ENCODE measurements around the gene STUB1.
A peak's percentile ranks its signal among the peaks of the same experiment; 100 is the strongest.
"Not testable (repeated sequence)": the region's sequence is repeated elsewhere in the genome, so short reads cannot be mapped to it uniquely, and the experiment has no call there.

Gene STUB1

DNA sequence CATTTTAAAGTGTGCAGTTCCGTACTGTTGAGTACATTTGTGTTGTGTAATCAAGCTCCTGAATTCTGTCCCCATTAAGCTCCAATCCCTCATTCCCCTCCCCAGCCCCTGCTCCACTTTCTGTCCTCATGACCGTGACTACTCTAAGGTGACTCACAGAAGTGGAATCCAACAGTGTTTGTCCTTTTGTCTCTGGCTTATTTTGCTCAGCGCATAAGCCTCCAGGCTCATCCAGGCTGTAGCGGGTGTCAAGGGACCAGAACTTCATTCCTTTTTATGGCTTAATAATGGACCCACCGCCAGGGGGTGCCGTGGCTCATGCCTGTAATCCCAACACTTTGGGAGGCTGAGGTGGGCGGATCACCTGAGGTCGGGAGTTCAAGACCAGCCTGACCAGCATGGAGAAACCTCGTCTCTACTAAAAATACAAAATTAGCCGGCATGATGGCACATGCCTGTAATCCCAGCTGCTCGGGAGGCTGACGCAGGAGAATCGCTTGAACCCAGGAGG, 32.6 kb downstream of the STUB1 start:
- not testable (repeated sequence) for DNase-seq (ENCODE audit: low read depth)

DNA sequence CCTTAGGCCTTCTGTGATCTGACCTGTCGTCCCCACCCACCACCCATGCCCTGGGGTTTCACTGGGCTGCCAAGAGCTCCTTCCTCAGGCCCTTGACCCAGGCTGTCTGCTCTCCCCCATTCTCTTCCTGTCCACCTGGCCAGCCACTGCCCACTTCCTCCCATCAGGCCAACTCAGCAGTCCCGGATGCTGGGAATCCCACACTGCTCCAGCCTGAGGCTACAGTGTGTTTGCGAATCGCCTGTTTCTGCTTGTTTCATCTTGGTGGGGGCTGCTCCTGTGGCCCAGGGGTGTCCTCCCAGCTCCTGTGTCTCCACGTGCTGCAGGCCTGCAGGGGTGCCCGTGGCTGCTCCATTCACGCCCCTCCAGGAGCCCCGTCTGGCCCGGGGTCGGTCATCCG, 33.9 kb downstream of the STUB1 start:
- no peak for DNase-seq (ENCODE audit: low read depth)

DNA sequence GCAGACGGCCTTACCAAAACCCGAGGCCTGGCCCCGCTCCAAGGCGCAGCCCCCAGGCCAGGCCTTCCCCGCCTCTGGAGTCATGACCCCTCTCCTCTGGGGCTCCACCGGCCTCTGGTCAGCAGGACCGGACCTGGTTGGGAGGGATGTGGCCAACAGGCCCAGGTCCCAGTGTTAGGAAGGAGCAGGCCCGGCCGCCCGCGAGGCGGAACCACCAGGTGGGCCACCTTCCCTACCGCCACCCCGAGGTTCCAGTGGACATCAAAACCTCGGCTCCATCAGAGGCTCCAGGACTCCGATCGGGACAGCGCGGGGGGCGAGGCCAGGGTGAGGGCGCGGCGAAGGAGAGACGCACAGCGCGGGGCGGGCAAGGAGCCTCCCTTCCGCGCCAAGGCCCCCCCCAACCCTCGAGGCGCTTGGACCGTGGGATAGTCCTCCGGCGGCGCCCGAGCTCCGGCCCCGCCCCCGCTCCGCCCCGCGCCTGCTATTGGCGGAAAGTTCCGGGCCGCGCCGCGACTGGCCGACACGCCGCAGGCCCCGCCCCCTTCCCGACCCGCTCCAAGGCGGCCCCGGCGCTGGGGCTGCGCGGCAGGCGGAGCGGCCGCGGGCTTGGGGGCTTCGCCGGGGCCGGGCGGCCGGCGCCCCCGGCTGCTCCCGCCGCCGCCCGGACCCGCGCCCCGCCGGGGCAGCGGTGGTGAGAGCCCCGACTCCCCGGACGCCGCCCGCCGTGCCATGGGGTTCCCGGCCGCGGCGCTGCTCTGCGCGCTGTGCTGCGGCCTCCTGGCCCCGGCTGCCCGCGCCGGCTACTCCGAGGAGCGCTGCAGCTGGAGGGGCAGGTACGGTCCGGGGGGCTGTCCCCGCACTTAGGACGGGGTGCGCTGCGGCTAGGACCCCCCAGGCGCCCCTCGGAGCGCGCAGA, 34.6 kb downstream of the STUB1 start, which contains the start of gene METRN:
Gene METRN (plus strand): TSS at position 561 of the 919 bp plus-strand sequence. CDS start 172 bp downstream, at position 733.
- DNase-seq (ENCODE audit: low read depth): peak; percentile 83

DNA sequence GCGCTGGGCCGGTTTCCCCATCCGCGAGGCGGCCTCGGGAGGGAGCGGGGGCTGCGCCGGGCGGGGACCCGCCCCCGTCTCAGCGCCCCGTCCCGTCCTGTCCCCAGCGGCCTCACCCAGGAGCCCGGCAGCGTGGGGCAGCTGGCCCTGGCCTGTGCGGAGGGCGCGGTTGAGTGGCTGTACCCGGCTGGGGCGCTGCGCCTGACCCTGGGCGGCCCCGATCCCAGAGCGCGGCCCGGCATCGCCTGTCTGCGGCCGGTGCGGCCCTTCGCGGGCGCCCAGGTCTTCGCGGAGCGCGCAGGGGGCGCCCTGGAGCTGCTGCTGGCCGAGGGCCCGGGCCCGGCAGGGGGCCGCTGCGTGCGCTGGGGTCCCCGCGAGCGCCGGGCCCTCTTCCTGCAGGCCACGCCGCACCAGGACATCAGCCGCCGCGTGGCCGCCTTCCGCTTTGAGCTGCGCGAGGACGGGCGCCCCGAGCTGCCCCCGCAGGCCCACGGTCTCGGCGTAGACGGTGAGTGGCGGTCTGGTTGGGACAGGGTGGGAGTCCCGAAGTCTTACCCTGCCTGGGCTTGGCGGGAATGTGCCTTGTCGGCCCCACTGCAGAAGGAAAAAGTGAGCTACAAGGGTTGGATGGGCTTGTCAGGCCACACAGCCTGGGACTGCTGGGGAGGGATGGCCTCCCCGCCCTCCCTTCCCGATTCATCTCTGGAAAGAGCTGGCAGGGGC, 35.4 kb downstream of the STUB1 start:
- DNase-seq (ENCODE audit: low read depth): no peak

DNA sequence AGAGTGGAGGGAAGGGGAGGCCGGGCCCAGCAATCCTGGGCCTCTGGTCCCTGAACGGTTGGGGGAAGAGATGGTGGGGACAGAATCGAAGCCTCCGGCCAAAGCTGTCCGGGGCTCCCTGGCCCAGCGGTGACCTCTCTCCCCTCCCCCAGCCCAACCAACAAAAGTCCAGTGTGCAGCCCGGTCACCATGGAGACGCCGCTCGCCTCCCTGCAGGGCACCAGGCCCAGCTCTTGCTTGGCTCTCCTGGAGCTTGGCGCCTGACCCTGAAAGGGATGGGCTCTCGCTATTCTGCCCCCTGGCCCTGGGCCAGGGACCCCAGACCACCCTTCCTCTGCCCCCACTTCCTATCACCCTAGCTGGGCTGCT, 36.0 kb downstream of the STUB1 start:
- no peak for DNase-seq (ENCODE audit: low read depth)

DNA sequence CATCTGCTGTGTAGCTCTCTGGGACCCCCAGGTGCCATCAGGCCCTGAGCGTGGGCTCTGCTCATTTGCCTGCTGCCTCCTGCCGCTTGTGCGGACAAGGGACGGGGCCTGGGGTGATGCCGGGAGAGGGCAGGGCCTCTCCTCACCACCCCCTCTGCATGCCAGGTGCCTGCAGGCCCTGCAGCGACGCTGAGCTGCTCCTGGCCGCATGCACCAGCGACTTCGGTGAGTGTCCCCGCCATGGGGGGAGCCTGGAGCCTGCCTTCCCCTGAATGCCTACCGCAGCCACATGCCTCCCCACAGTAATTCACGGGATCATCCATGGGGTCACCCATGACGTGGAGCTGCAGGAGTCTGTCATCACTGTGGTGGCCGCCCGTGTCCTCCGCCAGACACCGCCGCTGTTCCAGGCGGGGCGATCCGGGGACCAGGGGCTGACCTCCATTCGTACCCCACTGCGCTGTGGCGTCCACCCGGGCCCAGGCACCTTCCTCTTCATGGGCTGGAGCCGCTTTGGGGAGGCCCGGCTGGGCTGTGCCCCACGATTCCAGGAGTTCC, 36.6 kb downstream of the STUB1 start:
- no peak for DNase-seq (ENCODE audit: low read depth)

DNA sequence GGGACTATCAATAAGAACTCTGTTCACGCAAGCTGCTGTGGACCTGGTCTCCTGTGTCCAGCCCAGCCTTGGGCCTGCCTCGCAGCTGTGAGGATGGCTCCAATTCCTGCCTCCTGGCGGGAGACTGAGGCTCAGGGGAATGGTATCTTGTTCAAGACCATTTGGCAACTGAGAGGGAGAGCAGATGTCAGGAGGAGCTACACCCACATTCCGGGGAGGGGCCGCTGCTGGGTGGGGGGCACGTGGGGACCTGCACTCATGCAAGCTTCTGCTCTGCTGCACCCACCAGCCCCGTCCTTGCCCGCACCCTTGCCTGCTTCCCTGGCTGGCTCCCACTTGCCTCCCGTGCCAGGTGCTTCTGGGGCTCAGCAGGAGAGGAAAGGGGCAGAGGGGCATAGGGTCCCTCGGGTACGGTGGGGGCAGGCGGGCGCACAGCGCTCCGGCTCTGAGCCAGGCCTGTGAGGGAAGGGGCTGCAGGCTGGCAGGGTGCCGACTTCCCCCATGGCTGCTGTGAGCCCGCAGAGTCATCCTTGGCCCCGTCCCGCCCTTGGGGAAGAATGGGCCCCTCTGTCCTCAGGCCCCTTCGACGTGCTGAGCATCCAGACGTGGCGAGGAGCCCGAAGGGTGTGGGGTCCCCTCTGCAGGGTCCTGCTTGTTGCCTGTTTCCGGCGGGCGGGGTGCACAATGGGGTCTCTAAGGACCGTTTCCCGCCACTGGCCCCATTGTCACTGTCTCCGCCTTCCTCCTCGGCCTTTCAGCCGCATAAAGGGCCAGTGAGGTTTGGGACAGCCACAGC, 37.4 kb downstream of the STUB1 start:
- DNase-seq (ENCODE audit: low read depth): no peak

DNA sequence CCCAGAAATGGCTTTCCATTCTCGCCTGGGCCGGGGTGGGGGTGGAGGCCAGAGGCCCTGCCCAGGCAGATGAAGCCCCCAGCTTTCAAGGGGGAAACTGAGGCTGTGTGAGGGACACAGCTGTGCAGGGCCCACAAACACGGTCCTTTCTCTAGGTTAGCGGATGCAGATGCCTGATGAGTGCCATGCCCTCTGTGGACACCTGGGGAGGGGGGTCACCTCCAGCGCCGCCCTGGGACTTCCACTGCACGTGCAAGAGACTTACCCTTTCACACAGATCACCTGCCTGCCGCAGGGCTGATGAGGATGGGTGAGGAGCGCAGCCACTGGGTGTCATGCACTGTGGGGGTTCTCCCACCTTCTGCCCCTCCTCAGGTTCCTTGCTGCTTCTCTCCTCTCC, 38.2 kb downstream of the STUB1 start:
- DNase-seq (ENCODE audit: low read depth): no peak

DNA sequence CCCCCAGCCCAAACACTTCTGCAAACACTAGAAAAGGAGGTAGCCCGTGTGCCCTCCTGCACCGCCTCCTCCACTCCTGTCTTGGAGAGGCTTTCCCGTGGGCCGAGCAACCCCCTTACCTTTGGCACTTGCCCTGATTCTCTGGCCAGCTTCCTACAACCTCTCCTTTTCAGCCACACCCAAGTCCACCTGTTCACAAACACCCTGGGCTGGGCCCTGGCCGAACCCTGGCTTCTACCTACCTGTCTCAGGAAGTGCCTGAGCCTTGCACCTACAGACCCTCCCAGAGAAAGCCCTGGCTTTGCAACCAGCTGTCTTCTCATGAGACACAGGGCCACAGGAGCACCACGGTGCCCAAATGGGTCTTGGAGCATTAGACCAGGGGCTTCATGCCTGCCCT, 38.7 kb downstream of the STUB1 start:
- no peak for DNase-seq (ENCODE audit: low read depth)

DNA sequence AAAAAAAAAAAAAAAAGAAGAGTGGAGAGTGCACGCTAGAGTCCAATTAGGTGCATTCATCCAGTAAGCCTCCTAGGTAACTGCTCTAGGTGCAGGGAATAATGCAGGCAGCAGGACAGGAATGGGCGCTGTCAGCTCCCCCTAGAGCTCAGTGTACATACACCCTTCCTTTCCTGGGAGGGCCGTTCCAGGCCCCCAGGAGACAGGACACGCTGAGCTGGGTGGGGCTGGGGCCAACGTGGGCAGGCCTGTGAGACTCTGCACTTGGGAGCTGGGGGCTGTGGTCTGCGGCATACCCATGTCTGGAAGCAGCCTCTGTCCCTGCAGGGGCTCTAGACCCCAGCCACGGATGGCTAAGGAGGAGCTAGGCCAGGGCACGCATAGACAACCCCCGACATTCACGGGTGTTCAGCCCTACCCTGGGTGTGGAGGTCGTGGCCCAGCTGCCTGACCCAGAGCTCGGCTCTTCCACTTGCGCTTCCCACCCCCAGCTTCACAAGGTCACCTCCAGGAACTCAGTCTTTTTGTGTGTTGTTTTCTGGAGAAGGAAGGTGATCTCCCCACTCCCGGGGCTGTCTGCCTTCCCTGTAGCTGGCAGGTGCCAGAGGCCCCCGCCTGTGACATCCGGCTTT, 39.7 kb downstream of the STUB1 start:
- no peak for DNase-seq (ENCODE audit: low read depth)

DNA sequence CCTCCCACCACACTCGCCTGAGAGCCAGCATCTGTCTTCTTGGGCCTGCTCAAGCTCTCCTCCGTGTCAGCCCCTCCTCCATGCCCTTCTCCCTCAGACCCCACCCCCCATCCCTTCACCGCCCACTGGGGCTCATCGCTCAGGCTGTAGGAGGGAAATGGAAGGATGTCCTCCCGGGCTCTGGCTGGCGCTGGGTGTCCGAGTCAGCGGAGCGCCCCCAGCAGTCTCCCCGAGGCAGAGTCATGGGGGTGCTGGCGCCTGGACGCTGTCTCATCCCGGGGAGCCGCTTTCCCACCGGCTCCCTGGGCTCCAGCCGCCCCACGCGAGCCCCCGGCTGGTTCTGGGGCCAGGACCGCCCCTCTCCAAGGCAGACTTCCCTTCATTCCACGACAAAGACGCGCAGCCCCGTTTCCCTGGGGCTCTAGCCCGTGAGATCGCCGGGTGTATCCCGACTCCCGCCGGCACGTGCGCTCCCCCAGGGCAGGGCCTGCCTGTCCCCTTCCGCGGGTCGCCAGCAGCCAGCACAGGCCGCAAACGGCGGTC, 40.3 kb downstream of the STUB1 start:
- DNase-seq (ENCODE audit: low read depth): no peak

DNA sequence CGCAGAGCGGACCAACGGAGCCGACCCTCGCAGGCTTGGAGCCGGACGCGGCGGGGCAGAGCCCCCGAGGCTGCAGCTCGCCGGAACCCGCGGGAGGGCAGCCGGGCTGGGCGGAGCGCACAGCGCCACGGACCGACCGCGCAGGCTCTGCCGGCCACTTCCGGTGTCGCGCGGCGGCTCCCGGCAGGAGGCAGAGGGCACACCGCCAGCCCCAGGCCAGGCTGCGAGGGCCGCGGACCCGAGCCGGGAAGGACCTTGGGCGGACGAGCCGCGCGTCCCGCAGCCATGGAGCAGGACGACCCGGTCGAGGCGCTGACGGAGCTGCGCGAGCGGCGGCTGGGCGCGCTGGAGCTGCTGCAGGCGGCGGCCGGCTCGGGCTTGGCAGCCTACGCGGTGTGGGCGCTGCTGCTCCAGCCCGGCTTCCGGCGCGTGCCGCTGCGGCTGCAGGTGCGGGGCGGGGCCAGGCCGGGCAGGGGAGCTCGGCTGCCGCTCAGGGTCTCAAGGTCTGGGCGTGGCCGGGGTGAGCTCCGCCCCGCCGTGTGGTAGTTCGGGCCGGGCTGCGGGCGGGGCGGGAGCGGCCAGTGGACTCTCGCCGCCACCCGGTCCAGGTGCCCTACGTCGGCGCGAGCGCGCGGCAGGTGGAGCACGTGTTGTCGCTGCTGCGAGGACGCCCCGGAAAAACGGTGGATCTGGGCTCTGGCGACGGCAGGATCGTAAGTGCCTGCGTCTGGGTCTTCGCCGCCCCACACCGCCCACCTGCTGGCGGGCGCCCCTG, 41.0 kb downstream of the STUB1 start, which contains the start of gene ANTKMT:
Gene ANTKMT (plus strand): TSS at position 157 of the 775 bp plus-strand sequence. CDS start 129 bp downstream, at position 286.
- DNase-seq (ENCODE audit: low read depth): no peak

DNA sequence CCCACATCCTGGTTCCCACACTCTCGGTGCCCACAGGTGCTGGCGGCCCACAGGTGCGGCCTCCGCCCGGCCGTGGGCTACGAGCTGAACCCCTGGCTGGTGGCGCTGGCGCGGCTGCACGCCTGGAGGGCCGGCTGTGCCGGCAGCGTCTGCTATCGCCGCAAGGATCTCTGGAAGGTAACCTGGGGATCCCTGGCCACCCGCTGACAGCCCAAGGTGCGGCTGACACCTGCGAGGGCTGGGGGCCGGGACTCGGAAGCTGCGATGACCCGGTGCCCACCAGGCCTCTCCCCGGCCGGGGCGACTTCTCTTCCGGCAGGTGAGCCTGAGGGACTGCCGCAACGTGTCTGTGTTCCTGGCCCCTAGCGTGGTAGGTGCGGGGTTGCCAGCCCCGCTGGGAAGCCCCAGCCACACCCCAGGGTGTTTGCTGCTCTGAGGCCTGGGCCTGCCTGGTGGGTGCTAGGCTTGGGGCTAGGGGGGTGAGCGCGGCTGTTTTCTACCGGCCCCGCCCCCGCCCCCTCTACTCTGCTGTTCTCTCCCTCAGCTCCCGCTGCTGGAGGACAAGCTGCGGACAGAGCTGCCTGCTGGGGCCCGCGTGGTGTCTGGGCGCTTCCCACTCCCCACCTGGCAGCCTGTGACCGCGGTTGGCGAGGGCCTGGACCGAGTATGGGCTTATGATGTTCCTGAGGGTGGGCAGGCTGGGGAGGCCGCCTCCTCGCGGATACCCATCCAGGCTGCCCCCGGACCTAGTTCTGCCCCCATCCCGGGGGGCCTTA, 41.7 kb downstream of the STUB1 start:
- DNase-seq (ENCODE audit: low read depth): no peak

DNA sequence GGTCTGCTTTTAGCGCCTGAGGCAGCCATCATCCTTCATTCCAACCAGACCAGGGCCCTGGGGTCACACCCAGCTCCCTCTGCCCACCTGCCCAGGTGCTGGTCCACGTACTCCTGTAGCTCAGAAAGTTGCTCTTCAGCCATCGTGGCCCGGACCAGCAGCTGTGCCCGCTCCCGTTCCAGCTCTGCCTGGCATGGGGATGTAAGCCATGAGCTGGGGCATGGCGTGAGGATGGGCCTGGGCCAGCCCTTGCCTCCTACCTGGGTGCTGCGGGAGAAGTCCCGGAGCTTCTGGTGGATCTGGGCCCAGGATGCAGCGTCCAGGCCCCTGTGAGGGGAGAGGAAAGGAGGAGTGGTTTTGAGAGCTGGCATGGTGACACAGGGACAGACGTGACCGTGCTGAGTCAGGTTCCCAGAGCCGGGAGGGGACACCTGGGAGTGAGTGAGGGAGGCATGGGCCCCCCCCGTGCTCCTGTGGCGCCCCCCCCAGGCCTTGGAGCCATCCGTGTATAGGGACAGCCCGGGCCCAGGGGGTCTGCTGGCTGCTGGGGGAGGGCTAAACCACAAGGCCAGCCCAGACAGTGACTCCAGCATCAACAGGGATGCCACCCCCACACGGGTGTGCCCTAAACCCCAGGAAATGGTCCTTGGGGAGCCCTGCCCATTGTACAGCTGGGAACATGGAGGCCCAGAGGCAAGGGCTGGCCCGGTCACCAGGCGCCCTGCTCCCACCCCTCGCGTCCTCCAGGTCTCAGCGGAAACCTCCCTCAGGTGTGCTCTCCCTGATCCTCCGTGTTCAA, 42.8 kb downstream of the STUB1 start:
- DNase-seq (ENCODE audit: low read depth): no peak

DNA sequence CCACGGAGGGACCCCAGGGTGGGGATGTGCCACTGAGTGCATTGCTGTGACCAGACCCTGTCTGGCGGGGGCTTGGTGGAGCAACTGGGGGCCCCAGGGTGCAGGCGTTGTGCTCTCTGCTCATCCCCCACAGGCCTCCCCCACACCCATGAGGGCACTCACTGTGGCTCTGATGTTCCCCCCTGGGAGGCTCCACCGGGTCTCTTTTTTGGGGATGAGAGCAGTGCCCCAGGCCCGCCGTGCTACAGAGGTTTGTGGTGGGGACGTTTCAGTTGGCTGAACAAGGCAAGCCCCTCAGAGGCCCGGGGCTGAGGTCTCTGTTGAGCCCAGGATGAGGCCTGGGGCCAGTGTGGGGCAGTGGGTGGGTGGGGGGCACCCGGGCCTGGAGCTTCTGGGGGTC, 43.5 kb downstream of the STUB1 start:
- no peak for DNase-seq (ENCODE audit: low read depth)

DNA sequence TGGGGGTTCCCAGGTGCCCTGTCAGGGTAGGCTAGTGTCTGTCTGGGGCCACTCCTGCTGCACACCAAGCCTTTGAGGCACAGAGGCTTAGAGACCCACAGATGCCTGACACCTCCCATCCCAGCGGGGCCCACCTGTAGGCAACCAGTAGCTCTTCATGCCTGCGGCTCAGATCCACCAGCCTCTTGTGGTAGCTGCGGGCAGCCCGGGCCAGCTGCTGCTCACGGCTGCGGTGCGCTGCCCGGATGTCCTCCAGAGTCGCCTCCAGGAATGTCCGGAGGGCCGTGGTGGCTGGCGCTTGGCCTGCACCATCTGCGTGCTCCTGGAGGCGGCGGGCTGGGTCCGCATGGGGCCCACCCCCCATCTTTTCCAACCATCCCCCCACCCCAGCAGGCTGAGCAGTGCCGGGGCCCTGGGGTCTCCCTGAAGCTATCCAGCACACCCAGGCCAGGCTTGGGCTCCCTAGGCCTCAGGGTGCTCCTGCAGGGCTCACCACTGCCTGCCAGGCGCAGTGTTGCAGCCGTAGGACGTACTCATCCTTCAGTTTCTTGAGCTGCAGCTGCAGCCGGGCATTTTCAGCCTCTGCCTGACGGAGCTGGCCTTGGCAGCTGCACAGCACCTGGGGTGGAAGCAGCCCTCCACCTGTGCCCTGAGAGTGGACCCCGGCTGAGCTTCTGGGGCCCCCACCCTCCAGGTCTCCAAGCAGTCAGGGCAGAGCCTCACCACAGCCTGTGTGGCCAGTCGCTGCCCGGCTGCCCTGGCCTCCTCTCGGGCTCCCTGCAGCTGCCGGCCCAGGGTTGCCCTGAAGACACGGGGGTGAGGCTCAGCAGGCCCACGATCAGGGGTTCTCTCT, 44.2 kb downstream of the STUB1 start:
- DNase-seq (ENCODE audit: low read depth): no peak

DNA sequence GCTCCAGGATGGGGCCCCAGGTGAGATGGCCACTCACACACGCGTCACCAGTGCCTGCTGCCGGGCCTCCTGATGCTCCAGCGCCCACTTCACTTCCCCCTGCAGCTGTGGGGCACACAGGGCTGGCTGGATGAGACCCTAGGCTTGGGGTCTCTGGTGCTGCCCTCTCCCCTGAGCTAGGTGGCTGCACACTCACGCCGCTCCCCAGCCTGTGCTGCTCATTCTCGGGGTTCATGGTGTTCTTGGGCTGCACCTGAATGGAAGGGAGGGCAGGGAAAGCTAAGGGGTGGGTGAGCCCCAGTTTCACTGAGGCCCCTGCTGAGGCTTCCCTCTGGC, 44.8 kb downstream of the STUB1 start:
- no peak for DNase-seq (ENCODE audit: low read depth)

All from stimulated activated CD8-positive, alpha-beta memory T cell treated with anti-CD3 and anti-CD28 coated beads, Interleukin-7, amount 100 ng/mL, for 24 hours (primary cell).